SK-N-SH treated with all-trans-retinoic acid at 6 μM for 48 hours (cell line): Measurements from ENCODE around the gene PRKCI.

Experiments used
- ATAC-seq: fragments of 200-7000 bp; cut with Tn5 transposase; 3 replicates; pipeline ENCODE4 v1.9.1; 2020; ENCODE audit warnings: mild to moderate bottlenecking, moderate library complexity
- ARNTL ChIP-seq: fragments of 450-650 bp; formaldehyde crosslinking; IDR thresholded peaks from 2 replicates; pipeline ENCODE4 v1.5.0; 2020; ENCODE audit warnings: low read depth, mild to moderate bottlenecking, moderate library complexity, borderline replicate concordance
- BACH2 ChIP-seq: fragments of 250-450 bp; sonication (Bioruptor Pico); IDR thresholded peaks from 2 replicates; pipeline ENCODE4 v1.9.0; 2021; ENCODE audit warnings: mild to moderate bottlenecking, borderline replicate concordance
- CSDC2 ChIP-seq: fragments of 250-450 bp; sonication (Bioruptor Pico); IDR thresholded peaks from 2 replicates; pipeline ENCODE4 v1.5.0; 2020; ENCODE audit warnings: mild to moderate bottlenecking, moderate library complexity
- ESRRG ChIP-seq: fragments of 250-450 bp; sonication (Bioruptor Pico); IDR thresholded peaks from 2 replicates; pipeline ENCODE4 v1.6.1; 2021; ENCODE audit warnings: mild to moderate bottlenecking
- GLIS3 ChIP-seq: fragments of 250-450 bp; sonication (Bioruptor Pico); IDR thresholded peaks from 2 replicates; pipeline ENCODE4 v1.5.0; 2020; ENCODE audit warnings: mild to moderate bottlenecking, moderate library complexity
- ISL1 ChIP-seq: fragments of 250-450 bp; sonication (Bioruptor Pico); IDR thresholded peaks from 2 replicates; pipeline ENCODE4 v2.1.2; 2022; ENCODE audit warnings: mild to moderate bottlenecking, moderate library complexity
- OSR1 ChIP-seq: fragments of 250-450 bp; sonication (Bioruptor Pico); IDR thresholded peaks from 2 replicates; pipeline ENCODE4 v1.8.0; 2022; ENCODE audit warnings: moderate library complexity, mild to moderate bottlenecking, inconsistent platforms
- PPARA ChIP-seq: fragments of 250-450 bp; sonication (Bioruptor Pico); IDR thresholded peaks from 2 replicates; pipeline ENCODE4 v1.5.0; 2020; ENCODE audit warnings: mild to moderate bottlenecking, borderline replicate concordance
- RARB ChIP-seq: fragments of 250-450 bp; sonication (Bioruptor Pico); IDR thresholded peaks from 2 replicates; pipeline ENCODE4 v1.8.0; 2021; ENCODE audit warnings: mild to moderate bottlenecking, moderate library complexity
- SNAI2 ChIP-seq: fragments of 250-450 bp; sonication (Bioruptor Pico); IDR thresholded peaks from 2 replicates; pipeline ENCODE4 v1.5.0; 2020; ENCODE audit warnings: mild to moderate bottlenecking, moderate library complexity
- TCF4 ChIP-seq: fragments of 250-450 bp; sonication (Bioruptor Pico); IDR thresholded peaks from 2 replicates; pipeline ENCODE4 v1.8.0; 2021; ENCODE audit warnings: mild to moderate bottlenecking, moderate library complexity, borderline replicate concordance
- TOX ChIP-seq: fragments of 250-450 bp; sonication (Bioruptor Pico); IDR thresholded peaks from 2 replicates; pipeline ENCODE4 v1.8.0; 2021; ENCODE audit warnings: mild to moderate bottlenecking, moderate library complexity, borderline replicate concordance
- ZC3H10 ChIP-seq: fragments of 250-450 bp; sonication (Bioruptor Pico); IDR thresholded peaks from 2 replicates; pipeline ENCODE4 v1.5.1; 2021; ENCODE audit warnings: mild to moderate bottlenecking, moderate library complexity
- ZFP3 ChIP-seq: fragments of 250-450 bp; sonication (Bioruptor Pico); IDR thresholded peaks from 2 replicates; pipeline ENCODE4 v1.5.0; 2020; ENCODE audit warnings: mild to moderate bottlenecking, moderate library complexity
- ZFP30 ChIP-seq: fragments of 450-650 bp; formaldehyde crosslinking; IDR thresholded peaks from 2 replicates; pipeline ENCODE4 v1.5.0; 2022; ENCODE audit warnings: mild to moderate bottlenecking, moderate library complexity
- ZNF565 ChIP-seq: fragments of 450-650 bp; formaldehyde crosslinking; conservative IDR thresholded peaks from 2 replicates; pipeline ENCODE4 v1.5.0; 2020; ENCODE audit warnings: low read depth, mild to moderate bottlenecking, moderate library complexity
- ZNF70 ChIP-seq: fragments of 450-650 bp; formaldehyde crosslinking; IDR thresholded peaks from 2 replicates; pipeline ENCODE4 v1.5.0; 2020; ENCODE audit warnings: mild to moderate bottlenecking, moderate library complexity
- ZNF8 ChIP-seq: fragments of 450-650 bp; formaldehyde crosslinking; IDR thresholded peaks from 2 replicates; pipeline ENCODE4 v1.5.0; 2020; ENCODE audit warnings: mild to moderate bottlenecking, moderate library complexity
- TF ChIP-seq, protein P1 (sequence below): fragments of 250-450 bp; sonication (Bioruptor Pico); IDR thresholded peaks from 2 replicates; pipeline ENCODE4 v1.8.0; 2021; ENCODE audit warnings: low read depth, mild to moderate bottlenecking, moderate library complexity, borderline replicate concordance
- TF ChIP-seq, protein P2 (sequence below): fragments of 250-450 bp; sonication (Bioruptor Pico); IDR thresholded peaks from 2 replicates; pipeline ENCODE4 v1.5.1; 2021; ENCODE audit warnings: mild to moderate bottlenecking, moderate library complexity
- TF ChIP-seq, protein P3 (sequence below): fragments of 250-450 bp; sonication (Bioruptor Pico); IDR thresholded peaks from 2 replicates; pipeline ENCODE4 v1.5.0; 2020; ENCODE audit warnings: mild to moderate bottlenecking, moderate library complexity
- TF ChIP-seq, protein P4 (sequence below): fragments of 250-450 bp; sonication (Bioruptor Pico); IDR thresholded peaks from 2 replicates; pipeline ENCODE4 v1.5.1; 2020; ENCODE audit warnings: low read depth, mild to moderate bottlenecking, moderate library complexity
- TF ChIP-seq, protein P5 (sequence below): fragments of 250-450 bp; sonication (Bioruptor Pico); IDR thresholded peaks from 2 replicates; pipeline ENCODE4 v1.8.0; 2020; ENCODE audit warnings: mild to moderate bottlenecking, moderate library complexity, borderline replicate concordance

PRKCI gene

DNA sequence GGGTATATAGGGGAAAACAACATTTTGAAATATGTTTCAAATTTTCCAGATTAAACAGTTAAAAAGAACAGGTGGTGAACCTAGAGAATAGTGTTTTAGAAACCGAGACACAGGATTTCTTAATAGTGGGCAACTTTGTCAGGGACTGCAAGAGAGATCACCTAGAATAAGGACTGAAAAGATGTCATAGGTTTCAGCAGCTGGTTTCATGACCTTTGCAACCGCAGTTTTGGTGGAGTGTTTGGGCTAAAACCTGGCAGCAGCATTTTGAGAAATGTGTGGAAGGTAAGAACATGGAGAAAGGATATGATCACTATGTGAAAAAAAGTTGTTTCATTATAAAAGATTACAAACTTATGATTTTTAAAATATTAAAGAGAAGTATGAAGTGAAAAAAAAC is 34.9 kb downstream of the PRKCI start:
- no peak for ATAC-seq

DNA sequence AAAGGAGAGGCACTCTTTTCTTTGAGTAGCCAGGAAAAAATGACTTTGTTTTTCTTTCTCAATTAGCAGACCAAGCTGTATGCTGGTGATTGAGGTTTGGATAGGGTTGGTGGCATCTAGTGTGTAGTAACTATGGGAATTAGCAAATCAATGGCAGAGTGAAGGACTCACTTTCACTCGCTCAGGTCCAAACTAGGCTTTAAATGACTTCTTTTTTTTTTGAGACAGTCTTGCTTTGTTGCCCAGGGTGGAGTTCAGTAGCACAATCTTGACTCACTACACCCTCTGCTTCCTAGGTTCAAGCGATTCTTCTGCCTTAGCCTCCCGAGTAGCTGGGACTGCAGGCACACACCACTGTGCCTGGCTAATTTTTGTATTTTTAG is 35.9 kb downstream of the PRKCI start:
- TF ChIP-seq ZC3H10 (CRISPR knock-in tag) (no peak), ZNF70 (CRISPR knock-in tag) (no peak), PPARA (no peak), ESRRG (CRISPR knock-in tag) (no peak), ISL1 (no peak), ZNF8 (CRISPR knock-in tag) (no peak), SNAI2 (CRISPR knock-in tag) (no peak), GLIS3 (no peak), CSDC2 (CRISPR knock-in tag) (no peak), ZNF565 (no peak), RARB (no peak)
- TF ChIP-seq, protein P1, sequence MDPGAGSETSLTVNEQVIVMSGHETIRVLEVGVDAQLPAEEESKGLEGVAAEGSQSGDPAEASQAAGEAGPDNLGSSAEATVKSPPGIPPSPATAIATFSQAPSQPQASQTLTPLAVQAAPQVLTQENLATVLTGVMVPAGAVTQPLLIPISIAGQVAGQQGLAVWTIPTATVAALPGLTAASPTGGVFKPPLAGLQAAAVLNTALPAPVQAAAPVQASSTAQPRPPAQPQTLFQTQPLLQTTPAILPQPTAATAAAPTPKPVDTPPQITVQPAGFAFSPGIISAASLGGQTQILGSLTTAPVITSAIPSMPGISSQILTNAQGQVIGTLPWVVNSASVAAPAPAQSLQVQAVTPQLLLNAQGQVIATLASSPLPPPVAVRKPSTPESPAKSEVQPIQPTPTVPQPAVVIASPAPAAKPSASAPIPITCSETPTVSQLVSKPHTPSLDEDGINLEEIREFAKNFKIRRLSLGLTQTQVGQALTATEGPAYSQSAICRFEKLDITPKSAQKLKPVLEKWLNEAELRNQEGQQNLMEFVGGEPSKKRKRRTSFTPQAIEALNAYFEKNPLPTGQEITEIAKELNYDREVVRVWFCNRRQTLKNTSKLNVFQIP (CRISPR knock-in tag), result no peak
- TF ChIP-seq, protein P2, sequence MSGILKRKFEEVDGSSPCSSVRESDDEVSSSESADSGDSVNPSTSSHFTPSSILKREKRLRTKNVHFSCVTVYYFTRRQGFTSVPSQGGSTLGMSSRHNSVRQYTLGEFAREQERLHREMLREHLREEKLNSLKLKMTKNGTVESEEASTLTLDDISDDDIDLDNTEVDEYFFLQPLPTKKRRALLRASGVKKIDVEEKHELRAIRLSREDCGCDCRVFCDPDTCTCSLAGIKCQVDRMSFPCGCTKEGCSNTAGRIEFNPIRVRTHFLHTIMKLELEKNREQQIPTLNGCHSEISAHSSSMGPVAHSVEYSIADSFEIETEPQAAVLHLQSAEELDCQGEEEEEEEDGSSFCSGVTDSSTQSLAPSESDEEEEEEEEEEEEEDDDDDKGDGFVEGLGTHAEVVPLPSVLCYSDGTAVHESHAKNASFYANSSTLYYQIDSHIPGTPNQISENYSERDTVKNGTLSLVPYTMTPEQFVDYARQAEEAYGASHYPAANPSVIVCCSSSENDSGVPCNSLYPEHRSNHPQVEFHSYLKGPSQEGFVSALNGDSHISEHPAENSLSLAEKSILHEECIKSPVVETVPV, result no peak
- TF ChIP-seq, protein P3, sequence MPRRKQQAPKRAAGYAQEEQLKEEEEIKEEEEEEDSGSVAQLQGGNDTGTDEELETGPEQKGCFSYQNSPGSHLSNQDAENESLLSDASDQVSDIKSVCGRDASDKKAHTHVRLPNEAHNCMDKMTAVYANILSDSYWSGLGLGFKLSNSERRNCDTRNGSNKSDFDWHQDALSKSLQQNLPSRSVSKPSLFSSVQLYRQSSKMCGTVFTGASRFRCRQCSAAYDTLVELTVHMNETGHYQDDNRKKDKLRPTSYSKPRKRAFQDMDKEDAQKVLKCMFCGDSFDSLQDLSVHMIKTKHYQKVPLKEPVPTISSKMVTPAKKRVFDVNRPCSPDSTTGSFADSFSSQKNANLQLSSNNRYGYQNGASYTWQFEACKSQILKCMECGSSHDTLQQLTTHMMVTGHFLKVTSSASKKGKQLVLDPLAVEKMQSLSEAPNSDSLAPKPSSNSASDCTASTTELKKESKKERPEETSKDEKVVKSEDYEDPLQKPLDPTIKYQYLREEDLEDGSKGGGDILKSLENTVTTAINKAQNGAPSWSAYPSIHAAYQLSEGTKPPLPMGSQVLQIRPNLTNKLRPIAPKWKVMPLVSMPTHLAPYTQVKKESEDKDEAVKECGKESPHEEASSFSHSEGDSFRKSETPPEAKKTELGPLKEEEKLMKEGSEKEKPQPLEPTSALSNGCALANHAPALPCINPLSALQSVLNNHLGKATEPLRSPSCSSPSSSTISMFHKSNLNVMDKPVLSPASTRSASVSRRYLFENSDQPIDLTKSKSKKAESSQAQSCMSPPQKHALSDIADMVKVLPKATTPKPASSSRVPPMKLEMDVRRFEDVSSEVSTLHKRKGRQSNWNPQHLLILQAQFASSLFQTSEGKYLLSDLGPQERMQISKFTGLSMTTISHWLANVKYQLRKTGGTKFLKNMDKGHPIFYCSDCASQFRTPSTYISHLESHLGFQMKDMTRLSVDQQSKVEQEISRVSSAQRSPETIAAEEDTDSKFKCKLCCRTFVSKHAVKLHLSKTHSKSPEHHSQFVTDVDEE (CRISPR knock-in tag), result no peak
- TF ChIP-seq, protein P4, sequence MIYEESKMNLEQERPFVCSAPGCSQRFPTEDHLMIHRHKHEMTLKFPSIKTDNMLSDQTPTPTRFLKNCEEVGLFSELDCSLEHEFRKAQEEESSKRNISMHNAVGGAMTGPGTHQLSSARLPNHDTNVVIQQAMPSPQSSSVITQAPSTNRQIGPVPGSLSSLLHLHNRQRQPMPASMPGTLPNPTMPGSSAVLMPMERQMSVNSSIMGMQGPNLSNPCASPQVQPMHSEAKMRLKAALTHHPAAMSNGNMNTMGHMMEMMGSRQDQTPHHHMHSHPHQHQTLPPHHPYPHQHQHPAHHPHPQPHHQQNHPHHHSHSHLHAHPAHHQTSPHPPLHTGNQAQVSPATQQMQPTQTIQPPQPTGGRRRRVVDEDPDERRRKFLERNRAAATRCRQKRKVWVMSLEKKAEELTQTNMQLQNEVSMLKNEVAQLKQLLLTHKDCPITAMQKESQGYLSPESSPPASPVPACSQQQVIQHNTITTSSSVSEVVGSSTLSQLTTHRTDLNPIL (CRISPR knock-in tag), result no peak
- no peak for ATAC-seq

More for the DNA sequence above, 34.9 kb downstream of the PRKCI start:
- TF ChIP-seq ZFP30 (no peak), ZNF565 (no peak), ESRRG (CRISPR knock-in tag) (no peak), GLIS3 (no peak), BACH2 (CRISPR knock-in tag) (no peak), ARNTL (CRISPR knock-in tag) (no peak)
- TF ChIP-seq, protein P1 (CRISPR knock-in tag), result no peak
- TF ChIP-seq, protein P4 (CRISPR knock-in tag), result no peak
- TF ChIP-seq, all 23 proteins: peak for 0

DNA sequence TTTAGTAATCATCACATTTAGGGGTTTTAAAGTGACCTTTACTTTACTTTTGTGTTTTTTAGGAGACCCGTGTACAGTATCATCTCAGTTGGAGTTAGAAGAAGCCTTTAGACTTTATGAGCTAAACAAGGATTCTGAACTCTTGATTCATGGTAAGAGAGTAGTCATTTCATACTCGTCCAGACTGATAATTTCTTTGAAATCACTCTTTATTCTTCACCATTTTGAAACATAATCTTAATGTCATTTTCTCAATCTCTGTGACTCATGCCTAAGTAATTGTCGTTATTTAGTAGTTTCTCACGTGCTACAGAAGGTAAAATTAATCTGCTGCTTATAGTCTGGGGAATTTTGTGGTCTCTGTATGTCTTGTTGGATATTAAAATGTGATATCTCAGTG is 37.7 kb downstream of the PRKCI start:
- no peak for TF ChIP-seq ZNF70 (CRISPR knock-in tag)
- no peak for TF ChIP-seq RARB
- TF ChIP-seq CSDC2 (CRISPR knock-in tag), result no peak
- TF ChIP-seq ZFP3 (CRISPR knock-in tag), result no peak
- no peak for TF ChIP-seq ZNF8 (CRISPR knock-in tag)
- no peak for TF ChIP-seq PPARA
- TF ChIP-seq OSR1 (CRISPR knock-in tag), result no peak
- no peak for TF ChIP-seq TCF4 (CRISPR knock-in tag)
- TF ChIP-seq, protein P5, sequence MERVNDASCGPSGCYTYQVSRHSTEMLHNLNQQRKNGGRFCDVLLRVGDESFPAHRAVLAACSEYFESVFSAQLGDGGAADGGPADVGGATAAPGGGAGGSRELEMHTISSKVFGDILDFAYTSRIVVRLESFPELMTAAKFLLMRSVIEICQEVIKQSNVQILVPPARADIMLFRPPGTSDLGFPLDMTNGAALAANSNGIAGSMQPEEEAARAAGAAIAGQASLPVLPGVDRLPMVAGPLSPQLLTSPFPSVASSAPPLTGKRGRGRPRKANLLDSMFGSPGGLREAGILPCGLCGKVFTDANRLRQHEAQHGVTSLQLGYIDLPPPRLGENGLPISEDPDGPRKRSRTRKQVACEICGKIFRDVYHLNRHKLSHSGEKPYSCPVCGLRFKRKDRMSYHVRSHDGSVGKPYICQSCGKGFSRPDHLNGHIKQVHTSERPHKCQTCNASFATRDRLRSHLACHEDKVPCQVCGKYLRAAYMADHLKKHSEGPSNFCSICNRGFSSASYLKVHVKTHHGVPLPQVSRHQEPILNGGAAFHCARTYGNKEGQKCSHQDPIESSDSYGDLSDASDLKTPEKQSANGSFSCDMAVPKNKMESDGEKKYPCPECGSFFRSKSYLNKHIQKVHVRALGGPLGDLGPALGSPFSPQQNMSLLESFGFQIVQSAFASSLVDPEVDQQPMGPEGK, result no peak
- TF ChIP-seq BACH2 (CRISPR knock-in tag), result no peak
- TF ChIP-seq, protein P4 (CRISPR knock-in tag), result no peak
- TF ChIP-seq ZNF565, result no peak
- no peak for TF ChIP-seq SNAI2 (CRISPR knock-in tag)
- no peak for TF ChIP-seq TOX (CRISPR knock-in tag)
- TF ChIP-seq ESRRG (CRISPR knock-in tag), result no peak
- no peak for TF ChIP-seq ARNTL (CRISPR knock-in tag)
- no peak for TF ChIP-seq ZC3H10 (CRISPR knock-in tag)
- no peak for ATAC-seq
